CD4-positive, alpha-beta memory T cell (primary cell): ENCODE data around the gene CSF1R. TPM values are rescaled to one million over a fixed set of nuclear protein-coding genes. Genes with fewer than 3 reads are reported as not detected.

Experiments
- CTCF ChIA-PET: fragments of 350-600 bp; sonication (Branson Sonifier 250); formaldehyde crosslinking; loops from one replicate; lab custom pipeline; 2021; ENCODE audit warnings: inconsistent platforms; ENCODE audit not compliant: partially characterized antibody; lab: Charles Lee
- POLR2A ChIA-PET: fragments of 350-600 bp; sonication (Branson Sonifier 250); formaldehyde crosslinking; loops from one replicate; lab custom pipeline; 2021; ENCODE audit not compliant: partially characterized antibody; lab: Charles Lee
- DNase-seq, 5 donors: peaks; one replicate each; pipeline versions ENCODE4 v3.0.0 to v3.0.0-alpha.2; 2020 to 2022; ENCODE audit warnings: mixed read lengths in 1 of 5
- H3K27ac ChIP-seq: one replicate; pipeline ENCODE4 v1.7.0; 2013; ENCODE audit warnings: low read depth, low read length
- H3K27me3 ChIP-seq: 2 replicates; pipeline ENCODE4 v1.7.0; 2013; ENCODE audit warnings: mild to moderate bottlenecking, low read length, moderate library complexity; ENCODE audit not compliant: insufficient read depth
- H3K36me3 ChIP-seq: 2 replicates; pipeline ENCODE4 v1.7.0; 2013; ENCODE audit warnings: mild to moderate bottlenecking, low read length, moderate library complexity; ENCODE audit not compliant: insufficient read depth
- H3K4me1 ChIP-seq: 2 replicates; pipeline ENCODE4 v1.7.0; 2013; ENCODE audit warnings: mild to moderate bottlenecking, low read length, moderate library complexity; ENCODE audit not compliant: insufficient read depth
- H3K4me3 ChIP-seq, 2 donors: one replicate each; pipeline ENCODE4 v1.7.0; 2013; ENCODE audit warnings: low read length in 2 of 2, mild to moderate bottlenecking in 1 of 2
- H3K9me3 ChIP-seq, 2 donors: one replicate each; pipeline ENCODE4 v1.7.0; 2013; ENCODE audit warnings: low read length in 2 of 2, control low read depth in 1 of 2; ENCODE audit not compliant: control insufficient read depth in 1 of 2
- H3K27ac Mint-ChIP-seq, 7 donors: one replicate each; pipeline ENCODE4 v1.8.0; 2020 to 2021; ENCODE audit warnings: mixed read lengths in 7 of 7, mild to moderate bottlenecking in 6 of 7, inconsistent platforms in 3 of 7, moderate library complexity in 3 of 7
- H3K27me3 Mint-ChIP-seq, 2 donors: one replicate each; pipeline ENCODE4 v1.8.0; 2020 to 2021; ENCODE audit warnings: mixed read lengths in 2 of 2
- H3K36me3 Mint-ChIP-seq, 2 donors: one replicate each; pipeline ENCODE4 v1.8.0; 2020 to 2021; ENCODE audit warnings: mixed read lengths in 2 of 2, inconsistent platforms in 1 of 2, mild to moderate bottlenecking in 1 of 2
- H3K4me1 Mint-ChIP-seq, 4 donors: one replicate each; pipeline ENCODE4 v1.8.0; 2020 to 2021; ENCODE audit warnings: mixed read lengths in 4 of 4, mild to moderate bottlenecking in 1 of 4
- H3K4me3 Mint-ChIP-seq, 8 donors: one replicate each; pipeline ENCODE4 v1.8.0; 2020 to 2021; ENCODE audit warnings: mixed read lengths in 8 of 8, mild to moderate bottlenecking in 7 of 8, moderate library complexity in 6 of 8, inconsistent platforms in 3 of 8
- H3K9me3 Mint-ChIP-seq, 8 donors: one replicate each; pipeline ENCODE4 v1.8.0; 2020 to 2021; ENCODE audit warnings: mixed read lengths in 8 of 8, mild to moderate bottlenecking in 5 of 8, inconsistent platforms in 3 of 8, moderate library complexity in 1 of 8
- intact Hi-C: fragments of 100-400 bp; cut with micrococcal nuclease; formaldehyde crosslinking; loops from one replicate; pipeline ENCODE4 v1.15.1; 2023
- polyA plus RNA-seq, 2 donors: library from polyadenylated mRNA; unstranded; fragments of 300-500 nt; fragmentation: Illumina TruSeq; gene quantifications; one replicate each; pipeline ENCODE4 v1.2.3, GENCODE V29; 2021
- total RNA-seq, 2 experiments: library from RNA; stranded (reverse); gene quantifications; one replicate each; pipeline ENCODE4 v1.2.3, GENCODE V29; 2021

Gene CSF1R
- total and polyA plus RNA-seq, 4 experiments from 2014 or later, result 0.04 to 2.9 (median 1.3) TPM

- no peaks in the 10 kb centered on the region for H3K27me3 ChIP-seq
- Mint-ChIP-seq H3K4me1 (no peaks in the 10 kb centered on the region), H3K36me3 (no peaks in the 10 kb centered on the region), H3K27me3 (peaks cover 2 to 5% of the 10 kb centered on the region in 2 donors), H3K27ac (no peak overlapping the region), H3K4me3 (no peak overlapping the region), H3K9me3 (no peaks in the 10 kb centered on the region)
- intact Hi-C loops, result no loop called here
- H3K4me1 ChIP-seq, result no peaks in the 10 kb centered on the region
- no peak overlapping the region for H3K4me3 ChIP-seq
- DNase-seq, result no peak
- H3K36me3 ChIP-seq, result no peaks in the 10 kb centered on the region
- no peak overlapping the region for H3K27ac ChIP-seq
- no peaks in the 10 kb centered on the region for H3K9me3 ChIP-seq
- POLR2A ChIA-PET, result no interaction called here
- CTCF ChIA-PET, result interaction anchor here (1.4 kb wide), 1 partner anchor 13 kb away, joined by 4 read pairs; no protein-coding TSS in a partner anchor
These were observed 45.1 kb upstream of the CSF1R start for GRCh38 chr5:150131461-150131860.

GRCh38 chr5:150130493-150130922, 44.2 kb upstream of the CSF1R start:
- H3K4me1 ChIP-seq, result no peaks in the 10 kb centered on the region
- no peaks in the 10 kb centered on the region for H3K36me3 Mint-ChIP-seq
- no peaks in the 10 kb centered on the region for H3K4me1 Mint-ChIP-seq
- no peak overlapping the region for H3K27ac Mint-ChIP-seq
- H3K4me3 Mint-ChIP-seq, result no peak overlapping the region
- H3K27me3 ChIP-seq, result no peaks in the 10 kb centered on the region
- POLR2A ChIA-PET, result no interaction called here
- H3K36me3 ChIP-seq, result no peaks in the 10 kb centered on the region
- no peak for DNase-seq
- CTCF ChIA-PET, result interaction anchor here (1.2 to 1.4 kb wide), 2 partner anchors 12 to 15 kb away, joined by 3 to 4 read pairs; no protein-coding TSS in a partner anchor
- no peak overlapping the region for H3K4me3 ChIP-seq
- H3K9me3 ChIP-seq, result no peaks in the 10 kb centered on the region
- peaks cover 2 to 5% of the 10 kb centered on the region in 2 donors for H3K27me3 Mint-ChIP-seq
- intact Hi-C loops, result loop anchor here (1.0 kb wide), 1 partner anchor 88 kb away; no protein-coding TSS in a partner anchor
- H3K9me3 Mint-ChIP-seq, result no peaks in the 10 kb centered on the region
- no peak overlapping the region for H3K27ac ChIP-seq

GRCh38 chr5:150129813-150130492, 43.6 kb upstream of the CSF1R start:
- Histone ChIP-seq H3K36me3 (no peaks in the 10 kb centered on the region), H3K27ac (no peak overlapping the region), H3K27me3 (no peaks in the 10 kb centered on the region), H3K9me3 (no peaks in the 10 kb centered on the region), H3K4me3 (no peak overlapping the region), H3K4me1 (no peaks in the 10 kb centered on the region)
- peak in 4 of 5 donors; percentile 6 to 25 (median 9) for DNase-seq
- Mint-ChIP-seq H3K9me3 (no peaks in the 10 kb centered on the region), H3K27me3 (peaks cover under 1 to 2% of the 10 kb centered on the region in 2 donors), H3K4me3 (no peak overlapping the region), H3K4me1 (no peaks in the 10 kb centered on the region), H3K27ac (peak overlapping the region in 1 of 7 donors; percentile 21), H3K36me3 (no peaks in the 10 kb centered on the region)
- CTCF ChIA-PET, result interaction anchor here (1.2 to 1.5 kb wide), 3 partner anchors 12 to 221 kb away, joined by 3 to 4 read pairs (median 4); no protein-coding TSS in a partner anchor
- intact Hi-C loops, result loop anchor here (1.0 kb wide), 1 partner anchor 88 kb away; no protein-coding TSS in a partner anchor
- POLR2A ChIA-PET, result no interaction called here

- no peak overlapping the region for H3K4me3 ChIP-seq
- ChIA-PET CTCF (interaction anchor here (1.5 kb wide), 1 partner anchor 221 kb away, joined by 4 read pairs; no protein-coding TSS in a partner anchor), POLR2A (no interaction called here)
- no peaks in the 10 kb centered on the region for H3K27me3 ChIP-seq
- Mint-ChIP-seq H3K9me3 (no peaks in the 10 kb centered on the region), H3K4me1 (no peaks in the 10 kb centered on the region), H3K27ac (no peak overlapping the region), H3K4me3 (no peak overlapping the region), H3K36me3 (no peaks in the 10 kb centered on the region), H3K27me3 (peaks cover 0 to 2% of the 10 kb centered on the region in 2 donors)
- no peak overlapping the region for H3K27ac ChIP-seq
- H3K4me1 ChIP-seq, result no peaks in the 10 kb centered on the region
- DNase-seq, result no peak
- no peaks in the 10 kb centered on the region for H3K36me3 ChIP-seq
- no peaks in the 10 kb centered on the region for H3K9me3 ChIP-seq
- intact Hi-C loops, result no loop called here
These were observed 43.1 kb upstream of the CSF1R start for GRCh38 chr5:150129454-150129812.

- H3K36me3 ChIP-seq, result no peaks in the 10 kb centered on the region
- ChIA-PET POLR2A (no interaction called here), CTCF (no interaction called here)
- no peaks in the 10 kb centered on the region for H3K27me3 ChIP-seq
- H3K4me1 ChIP-seq, result no peaks in the 10 kb centered on the region
- Mint-ChIP-seq H3K4me3 (no peak overlapping the region), H3K36me3 (no peaks in the 10 kb centered on the region), H3K9me3 (no peaks in the 10 kb centered on the region), H3K27me3 (peaks cover 0 to 2% of the 10 kb centered on the region in 2 donors), H3K4me1 (no peaks in the 10 kb centered on the region), H3K27ac (no peak overlapping the region)
- H3K27ac ChIP-seq, result no peak overlapping the region
- H3K4me3 ChIP-seq, result no peak overlapping the region
- intact Hi-C loops, result no loop called here
- no peak for DNase-seq
- no peaks in the 10 kb centered on the region for H3K9me3 ChIP-seq
These were observed 40.5 kb upstream of the CSF1R start for GRCh38 chr5:150126921-150127265.

GRCh38 chr5:150126199-150126920, 40.0 kb upstream of the CSF1R start:
- Histone ChIP-seq H3K27me3 (no peaks in the 10 kb centered on the region), H3K36me3 (no peaks in the 10 kb centered on the region), H3K27ac (no peak overlapping the region), H3K4me3 (no peak overlapping the region), H3K9me3 (no peaks in the 10 kb centered on the region), H3K4me1 (no peaks in the 10 kb centered on the region)
- H3K36me3 Mint-ChIP-seq, result no peaks in the 10 kb centered on the region
- no peak overlapping the region for H3K27ac Mint-ChIP-seq
- no peaks in the 10 kb centered on the region for H3K4me1 Mint-ChIP-seq
- CTCF ChIA-PET, result no interaction called here
- intact Hi-C loops, result no loop called here
- DNase-seq, result no peak
- POLR2A ChIA-PET, result no interaction called here
- no peak overlapping the region for H3K4me3 Mint-ChIP-seq
- H3K9me3 Mint-ChIP-seq, result no peaks in the 10 kb centered on the region
- H3K27me3 Mint-ChIP-seq, result peaks cover 0 to 2% of the 10 kb centered on the region in 2 donors

GRCh38 chr5:150125334-150125733, 39.0 kb upstream of the CSF1R start:
- POLR2A ChIA-PET, result no interaction called here
- Mint-ChIP-seq H3K9me3 (no peaks in the 10 kb centered on the region), H3K27ac (no peak overlapping the region)

More at GRCh38 chr5:150125334-150125733, 39.0 kb upstream of the CSF1R start:
- H3K4me3 Mint-ChIP-seq, result no peak overlapping the region
- Histone ChIP-seq H3K27ac (no peak overlapping the region), H3K4me3 (no peak overlapping the region), H3K36me3 (no peaks in the 10 kb centered on the region), H3K9me3 (no peaks in the 10 kb centered on the region), H3K4me1 (no peaks in the 10 kb centered on the region), H3K27me3 (no peaks in the 10 kb centered on the region)
- CTCF ChIA-PET, result no interaction called here
- no peaks in the 10 kb centered on the region for H3K4me1 Mint-ChIP-seq
- DNase-seq, result no peak
- no peaks in the 10 kb centered on the region for H3K36me3 Mint-ChIP-seq
- intact Hi-C loops, result no loop called here
- H3K27me3 Mint-ChIP-seq, result peaks cover 0 to 2% of the 10 kb centered on the region in 2 donors
